Activated naive CD4-positive, alpha-beta T cell (primary cell): ENCODE data around the gene IGF1.

Experiments
- DNase-seq, 4 experiments: peaks; one replicate each; lab custom pipeline; 2025; lab: John Stamatoyannopoulos, UW

The IGF1 gene

GRCh38 chr12:102426599-102427542 lies 53.5 kb downstream of the IGF1 start:
- DNase-seq: no peak

- DNase-seq: no peak
Observed at GRCh38 chr12:102425109-102426039, 55.0 kb downstream of the IGF1 start.

DNA sequence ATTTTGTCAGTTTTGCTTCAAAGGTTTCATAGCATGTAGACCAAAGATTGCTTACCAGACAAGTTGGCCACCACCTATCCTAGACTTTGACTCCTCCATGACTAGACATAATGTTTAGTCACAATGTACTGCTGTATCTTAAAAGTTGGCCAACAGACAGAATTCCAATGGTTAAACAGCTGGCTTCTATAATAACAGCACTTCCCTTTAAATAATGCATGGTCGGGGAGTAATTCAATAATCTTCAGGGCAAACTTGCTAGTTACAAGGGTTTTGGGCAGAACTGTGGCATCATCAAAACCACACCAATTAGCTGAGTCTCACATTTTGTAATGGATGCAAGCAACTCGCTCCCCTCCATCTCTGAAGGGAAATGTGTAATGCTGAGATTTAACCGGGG lies 56.9 kb downstream of the IGF1 start:
- no peak for DNase-seq

GRCh38 chr12:102421802-102422583 lies 58.4 kb downstream of the IGF1 start:
- no peak for DNase-seq

DNA sequence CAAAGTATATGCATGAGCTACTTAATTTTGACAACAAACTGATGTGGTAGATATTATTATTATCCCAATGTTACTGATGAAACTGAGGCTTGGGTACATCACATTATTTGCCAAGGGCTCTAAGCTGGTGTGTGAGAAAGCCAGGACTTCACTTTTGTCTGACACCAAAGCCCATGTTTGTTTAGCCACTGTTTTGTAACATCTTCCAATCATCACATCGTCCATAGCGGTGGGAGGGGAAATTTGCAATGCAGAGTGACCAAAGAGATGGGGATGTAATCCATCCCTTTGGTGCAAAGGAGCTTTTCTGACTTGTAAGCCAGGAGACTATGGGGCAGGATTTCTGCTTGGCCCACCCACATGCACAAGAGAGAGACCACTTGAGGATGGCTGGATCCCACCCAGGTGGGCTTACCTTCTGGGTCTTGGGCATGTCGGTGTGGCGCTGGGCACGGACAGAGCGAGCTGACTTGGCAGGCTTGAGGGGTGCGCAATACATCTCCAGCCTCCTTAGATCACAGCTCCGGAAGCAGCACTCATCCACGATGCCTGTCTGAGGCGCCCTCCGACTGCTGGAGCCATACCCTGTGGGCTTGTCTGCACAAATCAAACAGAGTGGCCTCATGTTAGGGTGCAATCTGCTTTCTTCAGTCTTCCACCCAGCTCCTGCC lies 61.1 kb downstream of the IGF1 start:
- no peak for DNase-seq

DNA sequence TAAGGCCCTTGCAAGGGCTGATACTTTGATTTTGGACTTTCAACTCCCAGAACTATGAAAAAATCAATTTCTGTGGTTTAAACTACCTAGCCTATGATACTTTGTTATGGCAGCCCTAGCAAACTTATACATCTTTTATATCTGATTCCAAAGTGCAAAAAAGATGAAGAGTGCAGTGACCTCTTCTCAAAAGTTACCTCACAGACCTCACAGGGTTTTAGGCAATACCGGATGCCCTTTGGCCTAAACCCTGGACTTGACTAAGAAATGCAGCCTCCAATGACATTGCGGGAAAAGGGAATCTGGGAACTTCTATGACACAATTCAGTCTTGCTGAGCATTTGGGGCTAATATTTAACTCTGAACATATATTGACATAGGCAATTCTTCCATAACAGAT lies 63.3 kb downstream of the IGF1 start:
- DNase-seq: no peak

- DNase-seq: no peak
Observed at GRCh38 chr12:102415515-102415914, 64.8 kb downstream of the IGF1 start.

GRCh38 chr12:102413396-102413795 lies 67.0 kb downstream of the IGF1 start:
- DNase-seq: no peak

GRCh38 chr12:102410511-102410910 lies 69.9 kb downstream of the IGF1 start:
- DNase-seq: no peak

DNA sequence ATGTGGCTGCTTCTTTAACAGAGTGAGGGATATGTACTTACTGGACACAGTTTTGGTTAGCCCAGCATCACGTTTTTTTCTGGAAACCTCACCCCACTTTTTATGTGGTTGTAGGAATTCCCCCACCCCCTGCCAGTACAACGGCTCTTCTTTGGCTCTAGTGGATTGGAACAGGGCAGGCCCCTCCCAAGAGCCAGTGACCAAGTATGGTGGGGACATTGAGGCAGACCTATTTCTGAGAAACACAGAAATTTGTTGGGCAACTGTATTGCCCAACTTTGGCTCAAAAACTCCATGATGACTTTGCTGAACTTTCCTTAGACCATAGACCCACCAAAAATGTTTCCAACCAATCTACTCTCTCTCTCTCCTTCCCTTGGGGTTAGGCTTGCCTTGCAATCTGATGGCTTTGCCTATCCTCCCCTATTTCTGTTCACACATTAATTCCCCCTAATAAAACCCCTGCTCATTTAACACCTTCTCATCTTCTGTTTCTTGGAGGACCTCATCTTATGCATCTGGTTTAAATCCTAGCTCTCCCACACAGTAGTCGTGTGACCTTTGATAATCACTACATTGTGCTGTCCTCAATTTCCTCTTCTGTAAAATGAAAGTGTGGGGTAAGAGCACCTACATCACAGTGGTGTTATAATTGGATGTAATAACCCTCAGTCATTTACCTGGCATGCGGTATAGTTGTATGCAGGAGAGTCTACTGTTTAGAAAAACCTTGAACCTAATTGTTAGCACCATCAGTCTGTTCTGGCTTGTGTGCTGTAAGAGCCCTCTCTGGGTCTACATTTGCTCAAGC lies 71.7 kb downstream of the IGF1 start:
- no peak for DNase-seq

- no peak for DNase-seq
Observed at GRCh38 chr12:102407776-102408486, 72.4 kb downstream of the IGF1 start.

GRCh38 chr12:102406033-102406584 lies 74.3 kb downstream of the IGF1 start:
- DNase-seq: no peak

- no peak for DNase-seq
Observed at GRCh38 chr12:102401087-102401486, 79.3 kb downstream of the IGF1 start.

DNA sequence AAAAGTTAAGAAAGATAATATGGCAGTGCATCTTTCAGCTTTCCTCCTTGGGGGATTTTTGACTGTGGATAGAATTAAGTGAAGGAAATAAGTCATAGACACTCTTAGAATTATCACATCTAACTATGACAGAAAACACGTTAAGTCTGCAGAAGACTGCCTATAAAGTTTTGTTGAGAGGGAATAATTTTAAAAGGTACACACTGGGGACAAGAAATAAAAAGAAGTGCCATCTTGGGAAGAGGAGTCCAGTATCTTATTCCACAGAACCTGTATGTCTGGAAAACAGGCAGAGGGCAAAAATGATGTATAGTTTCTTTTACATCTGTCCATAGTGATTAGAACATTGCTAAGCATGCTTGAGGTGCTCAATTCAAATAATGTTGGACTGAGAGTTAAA lies 80.7 kb downstream of the IGF1 start:
- DNase-seq: no peak

DNA sequence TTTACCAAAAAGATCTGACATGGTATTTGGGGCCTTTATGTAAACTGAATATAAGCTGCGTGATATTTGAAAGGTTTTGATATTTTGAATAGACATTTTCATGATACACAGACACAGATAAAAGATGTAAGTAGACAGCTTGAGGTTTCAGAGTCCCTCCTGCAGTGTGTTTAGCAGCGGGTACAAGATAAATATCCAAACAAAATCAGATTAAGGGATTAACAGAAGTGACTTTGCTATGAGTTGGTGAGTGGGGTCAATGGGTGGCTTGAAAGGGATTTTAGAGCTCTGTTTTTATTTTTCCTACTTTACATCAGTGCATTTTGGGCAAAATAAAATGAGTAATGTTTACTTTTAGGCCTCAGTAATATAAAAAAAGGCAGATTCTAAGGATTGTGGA lies 84.1 kb downstream of the IGF1 start:
- no peak for DNase-seq

DNA sequence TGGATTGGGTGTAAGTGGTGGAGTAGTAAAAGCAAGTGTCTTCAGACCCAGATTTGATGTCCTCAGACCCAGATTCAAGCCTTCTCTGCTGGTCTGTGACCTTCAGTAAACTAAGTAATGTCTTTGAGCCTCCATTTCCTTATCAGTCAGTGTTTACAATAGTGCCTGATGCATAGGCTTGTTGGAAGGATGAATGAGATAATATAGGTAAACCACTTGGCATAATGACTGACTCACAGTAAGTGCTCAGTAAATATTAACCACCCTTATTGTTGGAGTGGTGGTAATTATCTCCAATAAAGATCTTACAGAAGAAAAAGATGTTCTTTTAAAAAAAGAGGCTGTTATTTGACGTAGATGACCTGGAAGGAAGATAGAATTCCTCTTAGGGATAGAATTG lies 86.2 kb downstream of the IGF1 start:
- no peak for DNase-seq

DNA sequence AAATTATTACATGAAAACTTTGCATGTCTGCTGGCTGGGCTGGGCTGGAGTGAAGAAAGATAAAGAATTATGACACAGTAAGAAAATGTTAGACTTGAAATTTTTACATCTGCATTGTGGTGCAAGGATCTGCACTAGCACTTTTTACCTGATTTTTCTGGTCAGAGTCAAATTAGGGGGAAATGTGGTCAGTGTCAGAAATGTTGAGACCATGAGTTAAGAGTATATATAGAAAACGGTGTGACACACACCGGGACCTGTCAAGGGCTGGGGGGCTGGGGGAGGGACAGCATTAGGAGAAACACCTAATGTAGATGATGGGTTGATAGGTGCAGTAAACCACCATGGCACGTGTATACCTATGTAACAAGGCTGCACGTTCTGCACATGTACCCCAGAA lies 90.3 kb downstream of the IGF1 start:
- no peak for DNase-seq

DNA sequence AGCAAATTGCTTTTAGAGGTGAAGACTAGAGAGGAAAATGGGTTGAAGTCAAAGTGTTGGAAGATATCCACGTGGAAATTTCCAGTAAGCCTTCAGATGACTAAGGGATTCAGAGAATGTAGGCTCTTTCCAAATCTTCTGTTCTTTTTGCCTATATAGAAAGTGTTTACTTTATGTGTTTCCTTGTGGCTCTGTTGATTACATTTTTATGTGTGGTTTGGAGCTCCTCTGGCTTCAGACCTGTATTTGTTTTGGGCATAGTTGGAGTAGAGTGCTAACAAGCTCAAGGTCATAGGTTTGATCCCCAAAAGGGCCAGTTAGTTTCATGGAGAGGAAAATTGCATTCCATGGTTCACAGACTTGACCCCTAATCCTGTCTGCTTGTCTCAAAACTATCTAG lies 91.9 kb downstream of the IGF1 start:
- DNase-seq: no peak

DNA sequence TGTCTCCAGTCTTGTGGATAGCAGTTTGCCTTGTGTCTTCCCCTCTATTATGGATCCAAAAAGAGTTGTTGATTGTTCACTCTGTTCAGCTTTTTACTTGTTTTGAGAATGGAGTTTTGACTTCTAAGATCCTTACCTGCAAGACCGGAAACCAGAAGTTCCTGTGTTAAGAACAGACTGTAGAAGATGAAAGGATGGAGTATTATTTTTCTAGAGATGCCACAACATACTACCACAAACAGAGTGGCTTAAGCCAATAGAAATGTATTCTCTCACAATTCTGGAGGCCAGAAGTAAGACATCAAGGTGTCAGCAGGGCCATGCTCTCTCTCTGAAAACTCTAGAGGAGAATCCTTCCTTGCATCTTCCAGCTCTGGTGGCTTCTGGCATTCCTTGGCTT lies 95.0 kb downstream of the IGF1 start:
- no peak for DNase-seq
